HEK293T (cell line): ENCODE results near the gene GARNL3.

ENCODE experiments used
- ARNT ChIP-seq: fragments of 450-650 bp; IDR thresholded peaks from 2 replicates; pipeline ENCODE4 v1.6.1; 2017; ENCODE audit warnings: mild to moderate bottlenecking
- BHLHE40 ChIP-seq: fragments of 450-650 bp; IDR thresholded peaks from 2 replicates; pipeline ENCODE4 v1.6.1; 2016; ENCODE audit warnings: mild to moderate bottlenecking, moderate library complexity, borderline replicate concordance
- FOXA1 ChIP-seq: fragments of 450-650 bp; IDR thresholded peaks from 2 replicates; pipeline ENCODE4 v1.6.1; 2016; ENCODE audit warnings: mild to moderate bottlenecking
- FOXK2 ChIP-seq: fragments of 450-650 bp; IDR thresholded peaks from 2 replicates; pipeline ENCODE4 v1.6.1; 2016; ENCODE audit warnings: mild to moderate bottlenecking
- FOXM1 ChIP-seq: fragments of 450-650 bp; IDR thresholded peaks from 2 replicates; pipeline ENCODE4 v1.6.1; 2017; ENCODE audit warnings: mild to moderate bottlenecking, borderline replicate concordance
- L3MBTL2 ChIP-seq: fragments of 450-650 bp; conservative IDR thresholded peaks from 2 replicates; pipeline ENCODE4 v1.6.1; 2016; ENCODE audit warnings: mild to moderate bottlenecking
- LEF1 ChIP-seq: fragments of 450-650 bp; IDR thresholded peaks from 2 replicates; pipeline ENCODE4 v1.6.1; 2017; ENCODE audit warnings: mild to moderate bottlenecking, borderline replicate concordance
- SP1 ChIP-seq: fragments of 450-650 bp; IDR thresholded peaks from 2 replicates; pipeline ENCODE4 v1.6.1; 2017
- SUZ12 ChIP-seq: fragments of 450-650 bp; IDR thresholded peaks from 2 replicates; pipeline ENCODE4 v1.6.1; 2016; ENCODE audit warnings: mild to moderate bottlenecking
- TARDBP ChIP-seq: fragments of 450-650 bp; IDR thresholded peaks from 2 replicates; pipeline ENCODE4 v1.6.1; 2016

DNA sequence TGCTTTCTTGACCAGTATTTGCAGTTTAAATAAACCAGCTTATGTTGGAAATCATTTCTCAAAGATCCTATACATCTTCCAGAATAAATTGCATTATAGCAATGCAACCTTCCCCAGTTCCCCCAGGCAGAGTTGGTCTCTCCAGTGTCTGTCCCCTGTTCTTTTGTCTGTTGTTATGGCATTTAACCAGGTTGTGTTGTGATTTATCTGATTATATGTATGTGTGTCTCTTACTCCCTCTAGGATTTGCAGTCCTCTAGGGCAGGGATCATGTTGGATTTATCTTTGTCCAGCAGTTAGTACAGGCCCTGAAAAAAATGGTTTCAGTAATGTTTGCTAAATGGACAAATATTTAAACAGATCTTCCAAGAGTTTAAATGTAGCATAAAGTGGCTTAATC lies 17.3 kb downstream of the GARNL3 start:
- TF ChIP-seq LEF1: no peak
- TF ChIP-seq FOXA1: no peak
- no peak for TF ChIP-seq L3MBTL2
- no peak for TF ChIP-seq TARDBP
- TF ChIP-seq FOXM1: no peak
- no peak for TF ChIP-seq BHLHE40
- no peak for TF ChIP-seq SP1
- no peak for TF ChIP-seq ARNT
- no peak for TF ChIP-seq FOXK2
- TF ChIP-seq SUZ12: no peak
